K562 (cell line): ENCODE results near the gene TRAPPC2L. TPM values are rescaled to one million over a fixed set of nuclear protein-coding genes. Genes with fewer than 3 reads are reported as not detected.

ENCODE experiments used
- ARID1B ChIP-seq: fragments of 450-650 bp; IDR thresholded peaks from 2 replicates; pipeline ENCODE4 v1.6.1; 2016; ENCODE audit warnings: antibody characterized with exemption, mild to moderate bottlenecking, inconsistent platforms
- ETS2 ChIP-seq: IDR thresholded peaks from 2 replicates; pipeline ENCODE4 v1.6.1; 2016; ENCODE audit warnings: borderline replicate concordance, missing genetic modification characterization, mild to moderate bottlenecking, moderate library complexity, missing compliant biosample characterization; ENCODE audit not compliant: poor library complexity, severe bottlenecking
- FIP1L1 ChIP-seq: fragments of 200-400 bp; formaldehyde crosslinking; IDR thresholded peaks from 2 replicates; pipeline ENCODE4 v1.6.1; 2018; ENCODE audit warnings: mild to moderate bottlenecking, low read depth, low read length; ENCODE audit not compliant: poor library complexity, severe bottlenecking
- FOXK1 ChIP-seq: sonication (generic); formaldehyde crosslinking; IDR thresholded peaks from 2 replicates; pipeline ENCODE4 v1.8.0; 2022; ENCODE audit warnings: missing genetic modification reagents, mild to moderate bottlenecking, borderline replicate concordance
- FOXM1 ChIP-seq, 2 experiments: fragments of 450-650 bp in 1 of 2; sonication (generic) in 1 of 2; formaldehyde crosslinking in 1 of 2; IDR thresholded peaks; 2 replicates each; pipeline versions ENCODE4 v1.6.1 to v1.9.0; 2017 to 2022; ENCODE audit warnings: low read depth in 2 of 2, mild to moderate bottlenecking in 2 of 2, missing genetic modification reagents in 1 of 2, moderate library complexity in 1 of 2
- HBP1 ChIP-seq: fragments of 450-650 bp; formaldehyde crosslinking; IDR thresholded peaks from 2 replicates; pipeline ENCODE4 v1.4.0; 2022; ENCODE audit warnings: missing genetic modification characterization
- KLF1 ChIP-seq: fragments of 450-650 bp; IDR thresholded peaks from 2 replicates; pipeline ENCODE4 v1.6.1; 2016; ENCODE audit warnings: missing genetic modification characterization, missing compliant biosample characterization
- NEUROD1 ChIP-seq: fragments of 150-350 bp; IDR thresholded peaks from 2 replicates; pipeline ENCODE4 v1.6.1; 2014; ENCODE audit warnings: borderline replicate concordance, low read length, low read depth; ENCODE audit not compliant: partially characterized antibody
- NR3C1 ChIP-seq: sonication (generic); formaldehyde crosslinking; IDR thresholded peaks from 2 replicates; pipeline ENCODE4 v1.8.1; 2022; ENCODE audit warnings: missing genetic modification reagents
- PHF20 ChIP-seq: fragments of 450-650 bp; IDR thresholded peaks from 2 replicates; pipeline ENCODE4 v1.6.1; 2018; ENCODE audit not compliant: partially characterized antibody
- PTRF ChIP-seq: fragments of 450-650 bp; IDR thresholded peaks from 2 replicates; pipeline ENCODE4 v1.6.1; 2016; ENCODE audit warnings: mild to moderate bottlenecking, missing genetic modification characterization, missing compliant biosample characterization
- SMARCB1 ChIP-seq: IDR thresholded peaks from 2 replicates; pipeline ENCODE4 v1.6.1; 2011; ENCODE audit warnings: improper control_type of control experiment, low read depth; ENCODE audit not compliant: insufficient read length
- SRSF7 ChIP-seq: fragments of 200-400 bp; formaldehyde crosslinking; optimal IDR thresholded peaks from 2 replicates; pipeline ENCODE3; 2017; ENCODE audit warnings: mild to moderate bottlenecking, low read depth, low read length
- TOE1 ChIP-seq, 2 experiments: fragments of 450-650 bp in 1 of 2; sonication (generic) in 1 of 2; formaldehyde crosslinking in 1 of 2; IDR thresholded peaks; 2 replicates each; pipeline versions ENCODE4 v1.7.1 to v1.8.0; 2016 to 2022; ENCODE audit warnings: borderline replicate concordance in 2 of 2, mild to moderate bottlenecking in 2 of 2, antibody characterized with exemption in 1 of 2, inconsistent platforms in 1 of 2, low read depth in 1 of 2, missing genetic modification reagents in 1 of 2, moderate library complexity in 1 of 2
- UBTF ChIP-seq, 2 experiments: IDR thresholded peaks; 2 replicates each; pipeline ENCODE4 v1.6.1; 2012; ENCODE audit warnings: improper control_type of control experiment in 2 of 2, low read depth in 2 of 2, low read length in 2 of 2, borderline replicate concordance in 1 of 2
- ZBED1 ChIP-seq: IDR thresholded peaks from 2 replicates; pipeline ENCODE4 v1.6.1; 2014
- ZNF140 ChIP-seq: fragments of 250-450 bp; sonication (Bioruptor Pico); IDR thresholded peaks from 2 replicates; pipeline ENCODE4 v1.8.0; 2021; ENCODE audit warnings: moderate library complexity, mild to moderate bottlenecking, inconsistent platforms
- ZNF316 ChIP-seq: fragments of 450-650 bp; IDR thresholded peaks from 2 replicates; pipeline ENCODE4 v1.6.1; 2016
- ZNF76 ChIP-seq: fragments of 250-450 bp; sonication (Bioruptor Pico); IDR thresholded peaks from 2 replicates; pipeline ENCODE4 v1.4.0; 2020; ENCODE audit warnings: mild to moderate bottlenecking, moderate library complexity, borderline replicate concordance
- ZZZ3 ChIP-seq: fragments of 450-650 bp; IDR thresholded peaks from 2 replicates; pipeline ENCODE4 v1.6.1; 2016; ENCODE audit warnings: antibody characterized with exemption, mild to moderate bottlenecking, moderate library complexity
- polyA plus RNA-seq, 8 experiments: library from polyadenylated mRNA; depleted of rRNA in 4 of 8; stranded (reverse) in 5 of 8; unstranded in 3 of 8; fragments of >200 nt; fragmentation: Nextera tagmentation in 2 of 8; fragmentation: Illumina TruSeq in 1 of 8; extraction: Ambion mirVana in 2 of 8; extraction: Trizol in 1 of 8; gene quantifications; 2 replicates each; pipeline versions ENCODE4 v1.2.1 to v1.2.3, GENCODE V29; 2011 to 2014; ENCODE audit warnings: inconsistent platforms in 1 of 8, missing spikeins in 1 of 8
- total RNA-seq, 7 experiments: library from RNA; depleted of rRNA in 6 of 7; stranded (reverse); fragments of >200 nt in 6 of 7; fragmentation: Illumina TruSeq in 2 of 7; extraction: Trizol in 2 of 7; gene quantifications; 2 replicates each; pipeline versions ENCODE4 v1.2.1 to v1.2.3, GENCODE V29; 2011 to 2021; ENCODE audit warnings: low replicate concordance in 1 of 7
- TF ChIP-seq, protein P1 (sequence below): sonication (generic); formaldehyde crosslinking; IDR thresholded peaks from 2 replicates; pipeline ENCODE4 v1.9.0; 2022; ENCODE audit warnings: mild to moderate bottlenecking, missing genetic modification reagents
- TF ChIP-seq, protein P2 (sequence below), 2 experiments: fragments of 250-450 bp in 1 of 2; fragments of 450-650 bp in 1 of 2; sonication (Bioruptor Pico) in 1 of 2; IDR thresholded peaks; 2 replicates each; pipeline versions ENCODE4 v1.6.1 to v1.8.0; 2016 to 2021; ENCODE audit warnings: mild to moderate bottlenecking in 2 of 2, moderate library complexity in 2 of 2, missing compliant biosample characterization in 1 of 2, missing genetic modification characterization in 1 of 2

TRAPPC2L gene
- total and polyA plus RNA-seq, 9 of the 15 experiments (the other 6 are each of a cell fraction or from before 2014, with no cell fraction given) = 60.4 to 398 (median 97.5) TPM

GRCh38 chr16:88882358-88883030, 25.6 kb downstream of the TRAPPC2L start (continued):
- TF ChIP-seq FIP1L1 = peak; percentile 77
- TF ChIP-seq TOE1 (IDR thresholded peaks at IDR 0.05; ENCODE audit: borderline replicate concordance) = 0 out of 2 replicates have a peak, but pooled peaks have one; percentile 30
- no peak for TF ChIP-seq TOE1 (CRISPR knock-in tag; IDR thresholded peaks at IDR 0.05; ENCODE audit: borderline replicate concordance, low read depth)
- TF ChIP-seq, protein P1, sequence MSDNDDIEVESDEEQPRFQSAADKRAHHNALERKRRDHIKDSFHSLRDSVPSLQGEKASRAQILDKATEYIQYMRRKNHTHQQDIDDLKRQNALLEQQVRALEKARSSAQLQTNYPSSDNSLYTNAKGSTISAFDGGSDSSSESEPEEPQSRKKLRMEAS (CRISPR knock-in tag) = no peak
- TF ChIP-seq SRSF7 = no peak
- TF ChIP-seq, protein P2, sequence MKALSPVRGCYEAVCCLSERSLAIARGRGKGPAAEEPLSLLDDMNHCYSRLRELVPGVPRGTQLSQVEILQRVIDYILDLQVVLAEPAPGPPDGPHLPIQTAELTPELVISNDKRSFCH (CRISPR knock-in tag; IDR thresholded peaks at IDR 0.05) = no peak
- TF ChIP-seq, protein P2 (tag; IDR thresholded peaks at IDR 0.05) = no peak
- TF ChIP-seq UBTF (IDR thresholded peaks at IDR 0.05; ENCODE audit: borderline replicate concordance in 1 of 2, low read depth in 2 of 2, low read length in 2 of 2) = no peak
- no peak for TF ChIP-seq ZZZ3
- TF ChIP-seq ETS2 = no peak
- peak; percentile 63; the same call in 1 of the 2 replicates for TF ChIP-seq HBP1
- no peak for TF ChIP-seq NEUROD1
- TF ChIP-seq NR3C1 (CRISPR knock-in tag) = no peak
- 0 out of 2 replicates have a peak, but pooled peaks have one; percentile 30 for TF ChIP-seq FOXK1
- no peak for TF ChIP-seq SMARCB1
- no peak for TF ChIP-seq ZNF76 (CRISPR knock-in tag)
- peak; percentile 46 for TF ChIP-seq ARID1B
- TF ChIP-seq ZNF316 = 0 out of 2 replicates have a peak, but pooled peaks have one; percentile 12
- peak; percentile 55; the same call in 1 of the 2 replicates for TF ChIP-seq KLF1 (tag)
- TF ChIP-seq PHF20 = no peak
- TF ChIP-seq FOXM1 (IDR thresholded peaks at IDR 0.05; ENCODE audit: low read depth) = no peak
- TF ChIP-seq FOXM1 (CRISPR knock-in tag; IDR thresholded peaks at IDR 0.05; ENCODE audit: low read depth) = no peak
- no peak for TF ChIP-seq PTRF (tag)
- no peak for TF ChIP-seq ZBED1
- no peak for TF ChIP-seq ZNF140 (CRISPR knock-in tag)
